Measurements from ENCODE around the gene IDS.

Gene IDS

DNA sequence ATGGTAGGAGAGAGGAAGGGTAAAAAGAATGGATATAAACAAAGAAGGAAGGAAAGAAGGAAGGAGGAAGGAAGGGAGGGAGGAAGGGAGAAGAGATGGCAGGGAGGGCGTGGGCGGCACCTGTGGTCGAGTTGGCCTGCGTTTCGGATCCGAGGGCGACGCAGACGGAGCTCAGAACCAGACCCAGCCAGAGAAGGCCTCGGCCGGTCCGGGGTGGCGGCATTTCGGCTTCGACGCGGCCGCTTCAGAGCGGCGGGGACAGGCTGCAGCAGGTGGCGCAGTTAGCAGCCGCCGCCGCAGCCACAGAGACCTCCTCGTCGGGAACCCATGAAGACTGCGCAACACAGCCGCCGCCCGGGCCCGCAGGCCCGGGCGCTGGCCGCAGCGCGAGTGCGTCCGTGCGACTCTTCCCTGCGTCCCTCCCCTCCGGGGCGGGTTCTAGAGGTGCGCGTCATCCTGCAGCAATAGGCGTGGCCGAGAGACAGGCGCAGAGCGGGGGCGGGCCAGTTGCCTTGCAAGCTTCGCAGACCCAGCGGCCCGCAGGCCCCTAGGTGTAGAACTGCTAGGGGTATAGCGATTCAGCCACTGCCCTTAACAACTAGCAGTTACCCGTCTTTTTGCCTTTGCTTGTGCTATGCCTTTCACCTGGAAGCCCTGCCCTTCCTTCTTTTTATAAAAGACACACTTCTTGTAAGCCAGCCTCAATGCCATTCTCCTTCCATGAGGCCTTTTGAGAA, at the start of gene IDS (continued):
- TF ChIP-seq ZNF266 (tag by site-specific recombination; IDR thresholded peaks at IDR 0.05; ENCODE audit: low read depth) (no peak), ZFP69B (tag by site-specific recombination; IDR thresholded peaks at IDR 0.05) (no peak), ZNF133 (tag by site-specific recombination; IDR thresholded peaks at IDR 0.05) (no peak), ZSCAN16 (tag by site-specific recombination; IDR thresholded peaks at IDR 0.05) (0 out of 2 replicates have a peak, but pooled peaks have one; percentile 37), ZNF785 (tag by site-specific recombination; IDR thresholded peaks at IDR 0.05) (no peak), ZXDB (tag by site-specific recombination; IDR thresholded peaks at IDR 0.05) (peak; percentile 54; the same call in 1 of the 2 replicates), TRIM28 (IDR thresholded peaks at IDR 0.05; ENCODE audit: borderline replicate concordance, low read length) (no peak), ZNF629 (tag by site-specific recombination; IDR thresholded peaks at IDR 0.05) (peak; percentile 44; the same call in 1 of the 2 replicates), ZNF366 (tag by site-specific recombination; conservative IDR thresholded peaks at IDR 0.05) (no peak; the same call in none of the 2 replicates), ZNF701 (tag by site-specific recombination; IDR thresholded peaks at IDR 0.05) (no peak), ZNF223 (tag by site-specific recombination; IDR thresholded peaks at IDR 0.05) (no peak), ZBTB21 (tag by site-specific recombination; IDR thresholded peaks at IDR 0.05) (no peak), ZNF792 (tag by site-specific recombination; IDR thresholded peaks at IDR 0.05) (no peak), ZNF2 (tag by site-specific recombination; IDR thresholded peaks at IDR 0.05) (0 out of 2 replicates have a peak, but pooled peaks have one; percentile 22), ZNF324 (tag by site-specific recombination; IDR thresholded peaks at IDR 0.05) (no peak), ZNF560 (tag by site-specific recombination; IDR thresholded peaks at IDR 0.05; ENCODE audit: borderline replicate concordance) (no peak), ZNF561 (tag by site-specific recombination; IDR thresholded peaks at IDR 0.05; ENCODE audit: borderline replicate concordance) (peak; percentile 77; the same call in 1 of the 2 replicates), SALL2 (tag by site-specific recombination; IDR thresholded peaks at IDR 0.05; ENCODE audit: borderline replicate concordance) (no peak; the same call in 1 of the 2 replicates), ZNF658 (tag by site-specific recombination; IDR thresholded peaks at IDR 0.05) (peak; percentile 20; the same call in 1 of the 2 replicates), SP3 (tag by site-specific recombination; IDR thresholded peaks at IDR 0.05) (peak; percentile 58), ZNF221 (tag by site-specific recombination; IDR thresholded peaks at IDR 0.05; ENCODE audit: borderline replicate concordance) (no peak), YY1 (tag by site-specific recombination; IDR thresholded peaks at IDR 0.05) (no peak), SCRT1 (tag by site-specific recombination; IDR thresholded peaks at IDR 0.05; ENCODE audit: borderline replicate concordance) (peak; percentile 78), ZIC2 (tag by site-specific recombination; IDR thresholded peaks at IDR 0.05) (no peak)
- TF ChIP-seq, protein P1, sequence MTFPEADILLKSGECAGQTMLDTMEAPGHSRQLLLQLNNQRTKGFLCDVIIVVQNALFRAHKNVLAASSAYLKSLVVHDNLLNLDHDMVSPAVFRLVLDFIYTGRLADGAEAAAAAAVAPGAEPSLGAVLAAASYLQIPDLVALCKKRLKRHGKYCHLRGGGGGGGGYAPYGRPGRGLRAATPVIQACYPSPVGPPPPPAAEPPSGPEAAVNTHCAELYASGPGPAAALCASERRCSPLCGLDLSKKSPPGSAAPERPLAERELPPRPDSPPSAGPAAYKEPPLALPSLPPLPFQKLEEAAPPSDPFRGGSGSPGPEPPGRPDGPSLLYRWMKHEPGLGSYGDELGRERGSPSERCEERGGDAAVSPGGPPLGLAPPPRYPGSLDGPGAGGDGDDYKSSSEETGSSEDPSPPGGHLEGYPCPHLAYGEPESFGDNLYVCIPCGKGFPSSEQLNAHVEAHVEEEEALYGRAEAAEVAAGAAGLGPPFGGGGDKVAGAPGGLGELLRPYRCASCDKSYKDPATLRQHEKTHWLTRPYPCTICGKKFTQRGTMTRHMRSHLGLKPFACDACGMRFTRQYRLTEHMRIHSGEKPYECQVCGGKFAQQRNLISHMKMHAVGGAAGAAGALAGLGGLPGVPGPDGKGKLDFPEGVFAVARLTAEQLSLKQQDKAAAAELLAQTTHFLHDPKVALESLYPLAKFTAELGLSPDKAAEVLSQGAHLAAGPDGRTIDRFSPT (tag by site-specific recombination; IDR thresholded peaks at IDR 0.05), result no peak
- TF ChIP-seq, protein P2, sequence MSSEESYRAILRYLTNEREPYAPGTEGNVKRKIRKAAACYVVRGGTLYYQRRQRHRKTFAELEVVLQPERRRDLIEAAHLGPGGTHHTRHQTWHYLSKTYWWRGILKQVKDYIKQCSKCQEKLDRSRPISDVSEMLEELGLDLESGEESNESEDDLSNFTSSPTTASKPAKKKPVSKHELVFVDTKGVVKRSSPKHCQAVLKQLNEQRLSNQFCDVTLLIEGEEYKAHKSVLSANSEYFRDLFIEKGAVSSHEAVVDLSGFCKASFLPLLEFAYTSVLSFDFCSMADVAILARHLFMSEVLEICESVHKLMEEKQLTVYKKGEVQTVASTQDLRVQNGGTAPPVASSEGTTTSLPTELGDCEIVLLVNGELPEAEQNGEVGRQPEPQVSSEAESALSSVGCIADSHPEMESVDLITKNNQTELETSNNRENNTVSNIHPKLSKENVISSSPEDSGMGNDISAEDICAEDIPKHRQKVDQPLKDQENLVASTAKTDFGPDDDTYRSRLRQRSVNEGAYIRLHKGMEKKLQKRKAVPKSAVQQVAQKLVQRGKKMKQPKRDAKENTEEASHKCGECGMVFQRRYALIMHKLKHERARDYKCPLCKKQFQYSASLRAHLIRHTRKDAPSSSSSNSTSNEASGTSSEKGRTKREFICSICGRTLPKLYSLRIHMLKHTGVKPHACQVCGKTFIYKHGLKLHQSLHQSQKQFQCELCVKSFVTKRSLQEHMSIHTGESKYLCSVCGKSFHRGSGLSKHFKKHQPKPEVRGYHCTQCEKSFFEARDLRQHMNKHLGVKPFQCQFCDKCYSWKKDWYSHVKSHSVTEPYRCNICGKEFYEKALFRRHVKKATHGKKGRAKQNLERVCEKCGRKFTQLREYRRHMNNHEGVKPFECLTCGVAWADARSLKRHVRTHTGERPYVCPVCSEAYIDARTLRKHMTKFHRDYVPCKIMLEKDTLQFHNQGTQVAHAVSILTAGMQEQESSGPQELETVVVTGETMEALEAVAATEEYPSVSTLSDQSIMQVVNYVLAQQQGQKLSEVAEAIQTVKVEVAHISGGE (tag by site-specific recombination; conservative IDR thresholded peaks at IDR 0.05; ENCODE audit: low read depth), result peak; percentile 58; the same call in 1 of the 2 replicates
- TF ChIP-seq, protein P3, sequence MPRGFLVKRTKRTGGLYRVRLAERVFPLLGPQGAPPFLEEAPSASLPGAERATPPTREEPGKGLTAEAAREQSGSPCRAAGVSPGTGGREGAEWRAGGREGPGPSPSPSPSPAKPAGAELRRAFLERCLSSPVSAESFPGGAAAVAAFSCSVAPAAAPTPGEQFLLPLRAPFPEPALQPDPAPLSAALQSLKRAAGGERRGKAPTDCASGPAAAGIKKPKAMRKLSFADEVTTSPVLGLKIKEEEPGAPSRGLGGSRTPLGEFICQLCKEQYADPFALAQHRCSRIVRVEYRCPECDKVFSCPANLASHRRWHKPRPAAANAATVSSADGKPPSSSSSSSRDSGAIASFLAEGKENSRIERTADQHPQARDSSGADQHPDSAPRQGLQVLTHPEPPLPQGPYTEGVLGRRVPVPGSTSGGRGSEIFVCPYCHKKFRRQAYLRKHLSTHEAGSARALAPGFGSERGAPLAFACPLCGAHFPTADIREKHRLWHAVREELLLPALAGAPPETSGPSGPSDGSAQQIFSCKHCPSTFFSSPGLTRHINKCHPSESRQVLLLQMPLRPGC (tag by site-specific recombination; IDR thresholded peaks at IDR 0.05), result peak; percentile 21; the same call in 1 of the 2 replicates
- TF ChIP-seq, protein P4, sequence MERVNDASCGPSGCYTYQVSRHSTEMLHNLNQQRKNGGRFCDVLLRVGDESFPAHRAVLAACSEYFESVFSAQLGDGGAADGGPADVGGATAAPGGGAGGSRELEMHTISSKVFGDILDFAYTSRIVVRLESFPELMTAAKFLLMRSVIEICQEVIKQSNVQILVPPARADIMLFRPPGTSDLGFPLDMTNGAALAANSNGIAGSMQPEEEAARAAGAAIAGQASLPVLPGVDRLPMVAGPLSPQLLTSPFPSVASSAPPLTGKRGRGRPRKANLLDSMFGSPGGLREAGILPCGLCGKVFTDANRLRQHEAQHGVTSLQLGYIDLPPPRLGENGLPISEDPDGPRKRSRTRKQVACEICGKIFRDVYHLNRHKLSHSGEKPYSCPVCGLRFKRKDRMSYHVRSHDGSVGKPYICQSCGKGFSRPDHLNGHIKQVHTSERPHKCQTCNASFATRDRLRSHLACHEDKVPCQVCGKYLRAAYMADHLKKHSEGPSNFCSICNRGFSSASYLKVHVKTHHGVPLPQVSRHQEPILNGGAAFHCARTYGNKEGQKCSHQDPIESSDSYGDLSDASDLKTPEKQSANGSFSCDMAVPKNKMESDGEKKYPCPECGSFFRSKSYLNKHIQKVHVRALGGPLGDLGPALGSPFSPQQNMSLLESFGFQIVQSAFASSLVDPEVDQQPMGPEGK (tag by site-specific recombination; IDR thresholded peaks at IDR 0.05), result peak; percentile 19; the same call in 1 of the 2 replicates
- TF ChIP-seq, protein P5, sequence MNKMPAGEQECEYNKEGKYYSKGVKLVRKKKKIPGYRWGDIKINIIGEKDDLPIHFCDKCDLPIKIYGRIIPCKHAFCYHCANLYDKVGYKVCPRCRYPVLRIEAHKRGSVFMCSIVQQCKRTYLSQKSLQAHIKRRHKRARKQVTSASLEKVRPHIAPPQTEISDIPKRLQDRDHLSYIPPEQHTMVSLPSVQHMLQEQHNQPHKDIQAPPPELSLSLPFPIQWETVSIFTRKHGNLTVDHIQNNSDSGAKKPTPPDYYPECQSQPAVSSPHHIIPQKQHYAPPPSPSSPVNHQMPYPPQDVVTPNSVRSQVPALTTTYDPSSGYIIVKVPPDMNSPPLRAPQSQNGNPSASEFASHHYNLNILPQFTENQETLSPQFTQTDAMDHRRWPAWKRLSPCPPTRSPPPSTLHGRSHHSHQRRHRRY (tag by site-specific recombination; IDR thresholded peaks at IDR 0.05), result no peak

Measured in HEK293 (cell line).